Liver (tissue), 9 donors: ENCODE data around the gene TUBB1. TPM values are rescaled to one million over a fixed set of nuclear protein-coding genes. Genes with fewer than 3 reads are reported as not detected.

Source experiments
- DNase-seq: peaks from one replicate; pipeline ENCODE4 v3.0.0-alpha.2; 2017; ENCODE audit warnings: low spot score
- H3K27ac ChIP-seq, 2 donors: one replicate each; pipeline ENCODE4 v1.7.0; 2013; ENCODE audit warnings: inconsistent platforms in 2 of 2, low read length in 2 of 2, control low read depth in 1 of 2, low read depth in 1 of 2, mild to moderate bottlenecking in 1 of 2
- H3K27me3 ChIP-seq, 4 donors: one replicate each; pipeline versions ENCODE4 v1.6.1 to v1.7.0; 2013; ENCODE audit warnings: low read length in 3 of 4, inconsistent platforms in 1 of 4, mild to moderate bottlenecking in 1 of 4, moderate library complexity in 1 of 4; ENCODE audit not compliant: control insufficient read depth in 4 of 4, insufficient read depth in 4 of 4
- H3K36me3 ChIP-seq, 4 donors: one replicate each; pipeline versions ENCODE4 v1.6.1 to v1.7.0; 2013; ENCODE audit warnings: low read length in 3 of 4, mild to moderate bottlenecking in 3 of 4, low read depth in 1 of 4, moderate library complexity in 1 of 4; ENCODE audit not compliant: control insufficient read depth in 4 of 4, insufficient read depth in 3 of 4
- H3K4me1 ChIP-seq, 4 donors: one replicate each; pipeline versions ENCODE4 v1.6.1 to v1.7.0; 2013; ENCODE audit warnings: low read length in 3 of 4, mild to moderate bottlenecking in 3 of 4, moderate library complexity in 1 of 4; ENCODE audit not compliant: control insufficient read depth in 4 of 4, insufficient read depth in 4 of 4
- H3K4me3 ChIP-seq, 3 donors: one replicate each; pipeline versions ENCODE4 v1.6.1 to v1.7.0; 2013; ENCODE audit warnings: low read length in 3 of 3, control low read depth in 1 of 3, low read depth in 1 of 3, mild to moderate bottlenecking in 1 of 3
- H3K9ac ChIP-seq, 2 donors: one replicate each; pipeline ENCODE4 v1.7.0; 2013; ENCODE audit warnings: low read length in 2 of 2, mild to moderate bottlenecking in 2 of 2, moderate library complexity in 2 of 2, control low read depth in 1 of 2, low read depth in 1 of 2
- H3K9me3 ChIP-seq, 4 donors: one replicate each; pipeline versions ENCODE4 v1.6.1 to v1.7.0; 2013; ENCODE audit warnings: low read length in 3 of 4; ENCODE audit not compliant: control insufficient read depth in 4 of 4
- CTCF ChIP-seq: fragments of 150-350 bp; IDR thresholded peaks from 2 replicates; pipeline ENCODE4 v1.5.1; 2017; ENCODE audit warnings: improper control_type of control experiment, low read depth, low read length; ENCODE audit not compliant: missing input control
- EGR1 ChIP-seq, 2 donors: IDR thresholded peaks; 2 replicates each; pipeline ENCODE4 v1.6.1; 2016 to 2018; ENCODE audit warnings: antibody characterized with exemption in 2 of 2, low read depth in 2 of 2
- FOXA2 ChIP-seq: IDR thresholded peaks from 2 replicates; pipeline ENCODE4 v1.6.1; 2016; ENCODE audit warnings: antibody characterized with exemption
- GABPA ChIP-seq, 2 donors: IDR thresholded peaks in 1 of 2; conservative IDR thresholded peaks in 1 of 2; 2 replicates each; pipeline ENCODE4 v1.6.1; 2016; ENCODE audit warnings: antibody characterized with exemption in 2 of 2, mild to moderate bottlenecking in 1 of 2, moderate library complexity in 1 of 2
- HNF4A ChIP-seq, 2 donors: conservative IDR thresholded peaks; 2 replicates each; pipeline ENCODE4 v1.6.1; 2016; ENCODE audit warnings: antibody characterized with exemption in 2 of 2, mild to moderate bottlenecking in 2 of 2
- HNF4G ChIP-seq: IDR thresholded peaks from 2 replicates; pipeline ENCODE4 v1.6.1; 2016; ENCODE audit warnings: antibody characterized with exemption
- RAD21 ChIP-seq, 2 donors: IDR thresholded peaks; 2 replicates each; pipeline ENCODE4 v1.6.1; 2016; ENCODE audit warnings: antibody characterized with exemption in 2 of 2, mild to moderate bottlenecking in 2 of 2
- RXRA ChIP-seq, 2 donors: IDR thresholded peaks; 2 replicates each; pipeline ENCODE4 v1.6.1; 2017 to 2018; ENCODE audit warnings: antibody characterized with exemption in 2 of 2, mild to moderate bottlenecking in 1 of 2
- SP1 ChIP-seq: IDR thresholded peaks from 2 replicates; pipeline ENCODE4 v1.6.1; 2018; ENCODE audit warnings: antibody characterized with exemption, mild to moderate bottlenecking
- TAF1 ChIP-seq: conservative IDR thresholded peaks from 2 replicates; pipeline ENCODE4 v1.6.1; 2016; ENCODE audit warnings: antibody characterized with exemption, mild to moderate bottlenecking
- YY1 ChIP-seq: IDR thresholded peaks from 2 replicates; pipeline ENCODE4 v1.6.1; 2016; ENCODE audit warnings: antibody characterized with exemption, mild to moderate bottlenecking
- WGBS: extraction: QIAGEN DNeasy Blood & Tissue Kit; methylation state at CpG from one replicate; pipeline ENCODE4 v1.1.7; 2013; 5-methylcytosine and 5-hydroxymethylcytosine counted together
- polyA plus RNA-seq, 2 donors: library from polyadenylated mRNA; stranded (reverse) in 1 of 2; unstranded in 1 of 2; fragments of 200-250 nt in 1 of 2; fragments of >200 nt in 1 of 2; fragmentation: Nextera tagmentation in 1 of 2; extraction: Ambion mirVana in 1 of 2; gene quantifications; one replicate each; pipeline versions ENCODE4 v1.2.1 to v1.2.3, GENCODE V29; 2013 to 2015
- total RNA-seq, 2 donors: library from RNA; depleted of rRNA; stranded (reverse); fragments of >200 nt; gene quantifications; one replicate each; pipeline ENCODE4 v1.2.3, GENCODE V29; 2014
- TF ChIP-seq, protein P1 (sequence below): IDR thresholded peaks from 2 replicates; pipeline ENCODE4 v1.6.1; 2016; ENCODE audit warnings: antibody characterized with exemption, mild to moderate bottlenecking
- TF ChIP-seq, protein P2 (sequence below): IDR thresholded peaks from 2 replicates; pipeline ENCODE4 v1.6.1; 2016; ENCODE audit warnings: antibody characterized with exemption
- donor health status: healthy.
- donor health status: healthy.
- donor health status: healthy.
- donor health status: healthy.
- donor health status: healthy.

The TUBB1 gene
- total and polyA plus RNA-seq, 4 donors, result 0.17 to 59.5 (median 0.24) TPM

DNA sequence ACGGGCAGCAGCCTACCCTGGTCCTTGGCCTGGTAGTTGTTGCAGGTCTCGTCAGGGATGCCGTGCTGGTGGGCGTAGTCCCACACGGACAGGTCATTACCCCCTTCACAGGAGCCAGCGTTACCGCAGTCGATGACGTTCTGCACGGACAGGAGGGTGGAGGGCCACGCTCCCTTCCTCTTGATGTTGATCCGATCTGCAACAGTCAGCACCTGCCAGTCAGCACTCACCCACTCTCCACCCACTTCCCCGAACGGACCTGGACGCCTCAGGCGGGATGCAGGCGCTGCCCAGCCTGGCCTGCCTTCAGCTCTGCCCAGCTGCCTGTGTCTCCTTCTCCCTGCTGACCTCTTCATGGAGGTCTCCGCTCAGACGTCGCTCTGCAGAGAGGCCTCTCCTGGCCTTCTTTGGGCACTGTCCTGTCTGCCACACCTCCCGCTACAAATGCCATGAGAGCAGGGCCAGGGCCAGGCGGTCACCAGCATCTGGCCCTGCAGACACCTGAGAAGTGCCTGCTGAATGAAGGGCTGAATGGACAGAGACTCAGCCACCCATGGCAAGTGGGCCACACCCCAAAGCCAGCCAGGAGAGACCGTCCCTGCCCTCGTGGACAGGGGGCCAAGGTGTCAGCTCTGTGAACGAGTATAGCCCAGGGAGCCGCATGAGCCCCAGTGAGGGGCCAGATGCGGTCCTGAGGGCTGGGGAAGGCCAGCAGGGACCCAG is 17.6 kb upstream of the TUBB1 start:
- DNase-seq, result no peak
- 90% methylated on average over 27 of the region's 27 CpGs for WGBS

GRCh38 chr20:59002388-59002787 is 16.8 kb upstream of the TUBB1 start:
- 95% methylated on average over 8 of the region's 8 CpGs for WGBS
- TF ChIP-seq RAD21 (IDR thresholded peaks at IDR 0.05) (no peak), YY1 (no peak), GABPA (IDR thresholded peaks at IDR 0.05 in 1 of 2, conservative IDR thresholded peaks at IDR 0.05 in 1 of 2) (no peak), TAF1 (no peak), SP1 (no peak), CTCF (no peak), RXRA (IDR thresholded peaks at IDR 0.05) (no peak), FOXA2 (no peak), HNF4G (no peak), EGR1 (IDR thresholded peaks at IDR 0.05; ENCODE audit: low read depth in 2 of 2) (no peak)
- TF ChIP-seq, protein P1, sequence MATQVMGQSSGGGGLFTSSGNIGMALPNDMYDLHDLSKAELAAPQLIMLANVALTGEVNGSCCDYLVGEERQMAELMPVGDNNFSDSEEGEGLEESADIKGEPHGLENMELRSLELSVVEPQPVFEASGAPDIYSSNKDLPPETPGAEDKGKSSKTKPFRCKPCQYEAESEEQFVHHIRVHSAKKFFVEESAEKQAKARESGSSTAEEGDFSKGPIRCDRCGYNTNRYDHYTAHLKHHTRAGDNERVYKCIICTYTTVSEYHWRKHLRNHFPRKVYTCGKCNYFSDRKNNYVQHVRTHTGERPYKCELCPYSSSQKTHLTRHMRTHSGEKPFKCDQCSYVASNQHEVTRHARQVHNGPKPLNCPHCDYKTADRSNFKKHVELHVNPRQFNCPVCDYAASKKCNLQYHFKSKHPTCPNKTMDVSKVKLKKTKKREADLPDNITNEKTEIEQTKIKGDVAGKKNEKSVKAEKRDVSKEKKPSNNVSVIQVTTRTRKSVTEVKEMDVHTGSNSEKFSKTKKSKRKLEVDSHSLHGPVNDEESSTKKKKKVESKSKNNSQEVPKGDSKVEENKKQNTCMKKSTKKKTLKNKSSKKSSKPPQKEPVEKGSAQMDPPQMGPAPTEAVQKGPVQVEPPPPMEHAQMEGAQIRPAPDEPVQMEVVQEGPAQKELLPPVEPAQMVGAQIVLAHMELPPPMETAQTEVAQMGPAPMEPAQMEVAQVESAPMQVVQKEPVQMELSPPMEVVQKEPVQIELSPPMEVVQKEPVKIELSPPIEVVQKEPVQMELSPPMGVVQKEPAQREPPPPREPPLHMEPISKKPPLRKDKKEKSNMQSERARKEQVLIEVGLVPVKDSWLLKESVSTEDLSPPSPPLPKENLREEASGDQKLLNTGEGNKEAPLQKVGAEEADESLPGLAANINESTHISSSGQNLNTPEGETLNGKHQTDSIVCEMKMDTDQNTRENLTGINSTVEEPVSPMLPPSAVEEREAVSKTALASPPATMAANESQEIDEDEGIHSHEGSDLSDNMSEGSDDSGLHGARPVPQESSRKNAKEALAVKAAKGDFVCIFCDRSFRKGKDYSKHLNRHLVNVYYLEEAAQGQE, result no peak
- TF ChIP-seq, protein P2, sequence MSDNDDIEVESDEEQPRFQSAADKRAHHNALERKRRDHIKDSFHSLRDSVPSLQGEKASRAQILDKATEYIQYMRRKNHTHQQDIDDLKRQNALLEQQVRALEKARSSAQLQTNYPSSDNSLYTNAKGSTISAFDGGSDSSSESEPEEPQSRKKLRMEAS, result no peak
- peaks cover 10 to 39% (median 26%) of the 10 kb centered on the region in 4 donors for H3K4me1 ChIP-seq

More for the DNA sequence above, 17.6 kb upstream of the TUBB1 start:
- Histone ChIP-seq H3K4me1 (peaks cover 9 to 39% (median 26%) of the 10 kb centered on the region in 4 donors), H3K36me3 (peaks cover 18 to 31% (median 26%) of the 10 kb centered on the region in 4 donors), H3K27ac (no peak overlapping the region), H3K4me3 (no peak overlapping the region), H3K27me3 (no peaks in the 10 kb centered on the region), H3K9me3 (no peaks in the 10 kb centered on the region), H3K9ac (no peak overlapping the region)
- no peak for TF ChIP-seq FOXA2
- TF ChIP-seq EGR1 (IDR thresholded peaks at IDR 0.05; ENCODE audit: low read depth in 2 of 2), result no peak
- no peak for TF ChIP-seq HNF4A (conservative IDR thresholded peaks at IDR 0.05)

More at GRCh38 chr20:59002388-59002787, 16.8 kb upstream of the TUBB1 start:
- no peak overlapping the region for H3K9ac ChIP-seq
- H3K27me3 ChIP-seq, result no peaks in the 10 kb centered on the region
- H3K9me3 ChIP-seq, result no peaks in the 10 kb centered on the region
- no peak for DNase-seq
- peaks cover 13 to 26% (median 22%) of the 10 kb centered on the region in 4 donors for H3K36me3 ChIP-seq
- H3K4me3 ChIP-seq, result no peak overlapping the region
- H3K27ac ChIP-seq, result no peak overlapping the region
